ENCODE data around the gene CCR6. TPM values are rescaled to one million over a fixed set of nuclear protein-coding genes. Genes with fewer than 3 reads are reported as not detected.

CCR6 gene
- total and polyA plus RNA-seq, 2 of the 13 experiments (the other 11 are each of a cell fraction or from before 2014, with no cell fraction given): 4.5 to 8.7 TPM

GRCh38 chr6:167142433-167142761, 19.5 kb downstream of the CCR6 start (continued):
- TF ChIP-seq DBP (CRISPR knock-in tag; IDR thresholded peaks at IDR 0.05; ENCODE audit: not compliant biosample characterization): no peak

- CTCF ChIA-PET (ENCODE audit: low intra/inter-chr PET ratio, low total read pairs): interaction anchor here (1.0 to 3.6 kb wide), 4 partner anchors 23 to 368 kb away, joined by 5 to 28 read pairs (median 16); no protein-coding TSS in a partner anchor
- intact Hi-C loops (cut with micrococcal nuclease; ENCODE audit: unreplicated experiment) (loop anchor here (5.0 kb wide), 1 partner anchor 96 kb away; no protein-coding TSS in a partner anchor), in situ Hi-C loops (cut with HindIII; ENCODE audit: extremely low pct_ligation_motif_present, low pct_unique_long_range_greater_than_20kb) (loop anchor here (5.0 to 25.0 kb wide), 2 partner anchors 131 to 366 kb away; no protein-coding TSS in a partner anchor)
- no peak overlapping the region for H3K4me2 ChIP-seq (ENCODE audit: low read depth, low read length)
- WGBS (ENCODE audit: low lambda C conversion rate): 33% methylated on average over 8 of the region's 9 CpGs
- FAIRE-seq (no peak), ATAC-seq (no peak), DNase-seq (ENCODE audit: low spot score) (no peak)
- H3K79me2 ChIP-seq (ENCODE audit: insufficient read depth, low read length): no peaks in the 10 kb centered on the region
- H3K4me1 ChIP-seq (ENCODE audit: insufficient read depth, low read length): peaks cover 37% of the 10 kb centered on the region
- H3K27ac ChIP-seq (ENCODE audit: extremely low read length, insufficient read depth, low read length): no peak overlapping the region
- H3K4me3 ChIP-seq (replicated peaks in 1 of 3; ENCODE audit: insufficient read depth in 1 of 3, low read depth in 2 of 3, low read length in 3 of 3): no peak overlapping the region
- H3K9me3 ChIP-seq (ENCODE audit: low read length): no peaks in the 10 kb centered on the region
- H3K27me3 ChIP-seq (ENCODE audit: control insufficient read depth in 1 of 2, insufficient read depth in 2 of 2, low read length in 2 of 2): peaks cover 9 to 52% of the 10 kb centered on the region in 2 experiments; a peak in 4 of 5 replicates
- no TSS peak for BruUV-seq (replicated peaks)
- no peaks in the 10 kb centered on the region for H4K20me1 ChIP-seq (ENCODE audit: insufficient read depth, low read length)
- no peaks in the 10 kb centered on the region for H3K36me3 ChIP-seq (replicated peaks in 1 of 2; ENCODE audit: control insufficient read depth in 1 of 2, insufficient read depth in 2 of 2, low read length in 2 of 2)
- POLR2A ChIA-PET: interaction anchor here (2.8 kb wide), 1 partner anchor 144 kb away, joined by 18 read pairs; the partner anchor contains the start of gene CEP43
- no peak for TF ChIP-seq RFXANK (CRISPR knock-in tag; IDR thresholded peaks at IDR 0.05)
- TF ChIP-seq KLF12 (CRISPR knock-in tag; IDR thresholded peaks at IDR 0.05; ENCODE audit: borderline replicate concordance): no peak
- 0 out of 2 replicates have a peak, but pooled peaks have one; percentile 43 for TF ChIP-seq ZNF276 (CRISPR knock-in tag; IDR thresholded peaks at IDR 0.05; ENCODE audit: low read depth)
- TF ChIP-seq ZNF317 (CRISPR knock-in tag; IDR thresholded peaks at IDR 0.05): no peak
- peak; percentile 19; the same call in 1 of the 2 replicates for TF ChIP-seq NFE2L1 (CRISPR knock-in tag; IDR thresholded peaks at IDR 0.05; ENCODE audit: borderline replicate concordance)
- TF ChIP-seq NR0B2 (CRISPR knock-in tag; IDR thresholded peaks at IDR 0.05): no peak
- no peak for TF ChIP-seq GABPA (IDR thresholded peaks at IDR 0.05; ENCODE audit: low read depth, low read length)
- no peak for TF ChIP-seq GABPA (CRISPR knock-in tag; IDR thresholded peaks at IDR 0.05; ENCODE audit: low read depth)
- H3K9ac ChIP-seq (ENCODE audit: insufficient read depth, low read depth, low read length): no peak overlapping the region
- no peak overlapping the region for H2AFZ ChIP-seq (ENCODE audit: low read length)
Measured at GRCh38 chr6:167143041-167143440, 20.1 kb downstream of the CCR6 start.

All from HepG2 (cell line).